ENCODE results near the gene SLC39A11.
"Not testable (repeated sequence)": the region's sequence is repeated elsewhere in the genome, so short reads cannot be mapped to it uniquely, and the experiment has no call there.

SLC39A11 gene

DNA sequence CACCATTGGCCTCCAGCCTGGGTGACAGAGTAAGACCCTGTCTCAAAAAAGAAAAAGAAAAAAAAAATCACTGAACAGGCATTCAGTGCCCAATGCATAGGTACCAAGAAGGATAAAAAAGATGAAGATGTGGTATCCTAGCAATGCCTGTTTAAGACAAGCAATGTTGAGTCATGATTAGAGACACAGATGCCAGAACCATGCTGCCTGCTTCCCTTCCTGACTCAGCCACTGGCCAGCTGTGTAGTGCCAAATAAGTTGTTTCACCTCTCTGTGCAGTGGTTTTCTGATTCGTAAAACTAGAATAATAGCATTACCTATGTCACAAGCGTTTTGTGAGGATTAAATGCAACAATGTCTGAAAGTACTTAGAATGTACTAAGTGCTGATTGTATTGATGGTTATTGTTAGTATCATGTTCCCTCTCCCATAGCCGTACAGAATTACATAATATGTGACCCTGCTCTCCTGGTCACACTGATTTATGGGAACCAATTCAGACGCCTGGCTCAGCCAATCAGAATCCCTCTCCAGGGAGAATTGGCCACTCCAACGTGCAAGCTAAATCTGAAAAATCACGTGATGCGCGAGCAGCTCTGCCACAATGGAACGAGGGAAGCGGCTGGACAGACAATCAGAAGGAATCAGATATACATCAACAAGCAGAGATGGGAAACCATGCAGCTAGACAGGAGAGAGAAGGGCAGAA is 241.9 kb downstream of the SLC39A11 start:
- no peak for DNase-seq

DNA sequence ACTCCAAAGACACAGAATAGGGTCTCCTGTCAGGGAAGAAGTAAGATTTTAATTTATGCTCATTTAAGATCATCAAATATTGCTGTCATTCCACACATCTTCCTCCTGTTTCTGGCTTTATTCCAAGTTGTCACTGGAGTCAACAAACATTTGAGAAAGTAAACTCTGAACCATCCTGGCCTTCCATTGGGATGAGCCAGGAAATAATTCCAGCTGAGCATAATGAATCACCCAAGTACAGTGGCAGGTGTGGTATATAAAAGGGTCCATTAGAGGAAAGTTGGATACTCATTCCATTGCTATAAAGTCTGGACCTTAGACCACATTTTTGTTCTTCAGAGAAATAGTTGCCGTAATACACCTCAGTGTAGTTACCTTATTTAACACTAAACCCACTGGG is 246.1 kb downstream of the SLC39A11 start:
- no peak for DNase-seq

DNA sequence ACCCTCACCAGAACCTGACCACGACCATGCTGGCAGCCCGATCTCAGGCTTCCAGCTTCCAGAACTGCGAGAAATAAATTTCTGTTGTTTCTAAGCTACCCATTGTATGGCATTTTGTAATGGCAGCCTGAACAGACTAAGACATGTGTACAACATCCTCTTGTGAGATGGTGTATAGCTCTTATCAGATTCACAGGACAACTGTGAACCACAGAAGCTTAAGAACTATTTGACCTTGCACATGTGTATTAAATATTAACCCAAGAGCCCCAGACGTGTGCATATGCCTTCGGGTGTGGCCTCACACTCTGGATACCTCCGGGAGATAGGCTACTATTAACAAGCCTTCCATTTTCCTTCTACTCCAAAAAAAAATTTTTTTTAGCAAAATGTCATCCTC is 248.9 kb downstream of the SLC39A11 start:
- no peak for DNase-seq

DNA sequence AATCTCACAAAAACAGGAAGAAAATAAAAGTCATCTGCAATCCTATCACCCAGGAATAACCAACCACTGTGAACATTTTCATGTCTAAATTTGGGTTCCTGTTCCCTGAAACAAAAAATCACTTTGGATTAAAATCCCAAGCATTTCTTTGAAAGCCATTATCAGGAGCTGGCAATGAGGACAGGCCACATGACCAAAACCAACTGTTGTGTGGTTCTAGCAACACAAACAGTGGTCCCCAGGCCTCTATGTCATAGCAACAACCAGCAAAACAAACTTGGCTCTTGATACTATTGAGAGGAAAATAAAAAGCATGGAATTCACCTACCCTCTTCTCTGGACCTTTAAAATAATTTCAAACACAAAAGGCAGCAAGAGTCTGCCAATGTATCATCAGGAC is 252.5 kb downstream of the SLC39A11 start:
- DNase-seq: no peak

DNA sequence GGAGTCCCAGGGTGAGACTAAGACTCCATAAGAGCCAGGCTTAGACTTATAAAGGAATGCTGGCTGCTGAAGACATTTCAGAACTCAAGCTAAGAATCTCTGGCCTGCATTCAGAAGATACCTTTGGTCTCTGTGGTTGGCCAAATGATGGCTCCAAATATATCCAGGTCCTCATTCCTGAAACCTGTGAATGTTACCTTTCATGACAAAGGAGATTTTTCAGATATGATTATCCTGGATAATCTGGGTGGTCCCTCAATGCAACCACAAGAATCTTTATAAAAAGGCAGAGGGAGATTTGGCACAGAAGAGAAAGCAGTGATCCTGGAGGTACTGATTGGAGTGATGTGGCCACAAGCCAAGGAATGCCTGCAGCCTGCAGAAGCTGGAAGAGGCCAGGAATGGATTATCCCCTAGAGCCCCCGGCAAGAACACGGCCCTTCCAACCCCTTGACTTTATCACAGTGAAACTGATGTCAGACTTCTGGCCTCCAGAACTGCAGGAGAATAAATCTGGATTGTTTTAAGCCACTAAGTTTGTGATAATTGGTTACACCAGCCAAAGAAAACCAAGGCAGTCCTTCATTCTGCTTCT is 253.3 kb downstream of the SLC39A11 start:
- no peak for DNase-seq

DNA sequence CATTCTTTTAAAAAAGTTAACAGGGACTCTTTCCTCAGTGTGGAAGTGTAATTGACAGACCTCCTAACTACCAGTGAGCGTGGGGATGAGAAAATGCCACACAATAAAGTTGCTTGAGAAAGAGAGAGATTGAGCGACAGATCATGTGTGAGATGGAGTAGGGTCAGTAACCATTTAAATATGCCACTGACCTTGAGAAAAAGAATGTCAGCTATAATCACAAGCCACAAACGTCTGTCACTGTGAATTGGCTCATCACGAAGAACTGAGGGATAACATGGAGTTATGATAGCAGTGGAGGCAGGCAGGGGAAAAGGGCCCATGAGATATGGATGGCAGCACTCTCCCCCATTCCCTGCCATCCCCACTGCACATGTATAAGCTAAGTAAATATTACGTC is 253.9 kb downstream of the SLC39A11 start:
- no peak for DNase-seq

DNA sequence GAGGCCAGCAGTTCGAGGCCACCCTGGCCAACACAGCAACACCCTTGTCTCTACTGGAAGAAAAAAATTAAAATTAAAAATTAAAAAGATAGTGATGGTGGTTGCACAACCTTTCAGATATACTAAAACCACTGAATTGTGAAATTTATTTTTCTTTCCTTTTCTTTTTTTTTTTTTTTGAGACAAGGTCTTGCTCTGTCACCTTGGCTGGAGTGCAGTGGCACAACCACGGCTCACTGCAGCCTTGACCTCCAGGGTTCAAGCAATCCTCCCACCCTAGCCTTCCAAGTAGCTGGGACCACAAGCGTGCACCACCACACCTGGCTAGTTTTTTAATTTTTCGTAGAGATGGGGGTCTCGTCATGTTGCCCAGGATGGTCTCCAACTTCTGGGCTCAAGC is 254.4 kb downstream of the SLC39A11 start:
- no peak for DNase-seq

DNA sequence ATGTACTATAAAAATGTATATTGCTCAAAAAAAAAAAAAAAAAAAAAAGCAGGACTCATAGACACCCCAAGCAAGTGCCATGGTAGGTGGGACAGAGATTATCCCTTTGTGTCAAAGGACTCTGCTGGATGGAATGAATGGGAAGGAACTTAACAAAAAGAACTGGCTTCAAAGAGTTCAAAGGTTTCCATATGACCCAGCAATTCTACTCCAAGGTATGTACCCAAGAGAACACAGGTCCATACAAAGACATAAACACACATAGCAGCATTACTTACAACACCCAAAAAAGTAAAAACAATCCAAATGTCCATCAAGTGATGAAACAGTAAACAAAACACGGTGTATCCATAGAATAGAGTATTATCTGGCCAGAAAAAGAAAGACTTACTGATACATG is 255.2 kb downstream of the SLC39A11 start:
- no peak for DNase-seq

DNA sequence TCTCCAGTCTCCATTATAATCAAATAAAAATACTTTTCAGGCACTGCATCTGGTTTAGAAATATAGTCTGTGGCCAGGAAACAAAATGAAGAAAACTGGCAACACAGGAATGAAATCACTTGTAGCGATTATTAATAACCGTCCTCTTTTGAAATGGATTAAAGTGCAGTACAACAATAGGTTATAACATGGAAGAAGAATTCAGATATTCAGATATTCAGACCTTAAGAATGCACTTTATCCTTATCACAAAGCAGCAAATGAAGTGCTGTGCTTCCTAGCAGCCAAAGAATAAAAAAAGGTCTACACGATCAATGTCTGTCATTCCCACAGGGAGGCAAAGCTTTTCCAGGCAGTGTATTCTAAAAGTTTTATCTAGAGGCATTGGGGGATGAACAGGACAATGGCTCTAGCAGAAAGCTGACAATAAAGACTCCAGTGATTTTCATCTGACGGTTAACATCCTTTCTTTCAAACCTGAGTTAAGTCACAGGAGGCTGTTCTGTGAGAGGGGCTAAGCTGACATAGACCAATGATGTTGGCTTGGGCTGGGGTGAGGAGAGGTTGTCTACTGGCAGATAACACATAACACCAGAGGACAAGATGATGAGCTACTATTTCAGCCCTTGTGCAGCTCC is 259.2 kb downstream of the SLC39A11 start:
- no peak for DNase-seq

DNA sequence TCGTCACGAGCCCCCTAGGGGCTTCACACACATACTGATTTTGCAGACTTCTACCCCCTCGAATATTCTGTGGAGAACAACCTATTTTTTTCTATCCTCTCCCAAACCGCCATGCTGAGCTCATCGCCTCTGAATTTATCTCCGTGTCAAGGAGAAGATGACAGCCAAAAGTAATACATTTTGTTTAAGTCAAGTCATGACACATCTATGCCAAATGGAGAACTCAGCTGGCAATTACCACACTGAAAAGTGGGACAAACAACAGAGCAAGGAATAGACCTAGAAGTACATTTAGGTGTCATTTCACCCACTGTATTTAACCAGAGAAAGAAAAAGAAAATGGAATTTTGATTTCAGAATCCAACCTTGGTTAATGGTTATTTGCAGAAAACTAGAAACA is 260.2 kb downstream of the SLC39A11 start:
- no peak for DNase-seq

DNA sequence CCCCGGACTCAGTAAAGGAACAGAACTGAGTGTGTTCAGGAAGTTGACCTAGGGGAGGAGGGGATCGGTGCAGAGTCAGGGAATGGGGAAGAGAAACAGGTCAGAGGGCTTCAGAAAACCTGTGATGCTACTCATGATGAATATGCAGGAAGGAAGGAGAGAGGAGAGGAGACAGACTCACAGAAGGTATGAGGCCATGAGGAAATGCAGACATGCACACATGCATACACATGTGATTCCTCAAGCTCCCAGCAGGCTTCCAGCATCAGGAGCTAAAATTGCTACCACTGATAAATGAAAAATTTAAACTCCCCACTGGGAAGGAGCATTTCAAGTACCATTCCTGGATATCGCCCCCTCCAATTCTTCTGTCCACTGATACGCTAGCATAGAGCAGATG is 262.6 kb downstream of the SLC39A11 start:
- no peak for DNase-seq

DNA sequence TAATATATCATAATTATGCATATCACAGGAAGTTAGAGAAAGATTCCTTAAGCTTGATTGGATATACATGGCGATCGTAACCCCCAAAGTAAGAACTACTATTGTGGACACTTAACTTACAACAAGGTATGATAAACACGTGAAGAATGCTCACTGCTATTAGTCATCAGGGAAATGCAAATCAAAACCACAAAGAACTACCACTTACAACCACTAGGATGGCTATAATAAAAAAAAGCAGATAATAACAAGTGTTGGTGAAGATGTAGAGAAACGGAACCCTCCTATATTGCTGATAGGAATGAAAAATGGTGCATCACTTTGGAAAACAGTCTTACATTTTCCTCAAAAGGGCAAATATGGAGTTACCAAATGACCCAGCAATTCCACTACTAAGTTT is 265.9 kb downstream of the SLC39A11 start:
- DNase-seq: no peak

DNA sequence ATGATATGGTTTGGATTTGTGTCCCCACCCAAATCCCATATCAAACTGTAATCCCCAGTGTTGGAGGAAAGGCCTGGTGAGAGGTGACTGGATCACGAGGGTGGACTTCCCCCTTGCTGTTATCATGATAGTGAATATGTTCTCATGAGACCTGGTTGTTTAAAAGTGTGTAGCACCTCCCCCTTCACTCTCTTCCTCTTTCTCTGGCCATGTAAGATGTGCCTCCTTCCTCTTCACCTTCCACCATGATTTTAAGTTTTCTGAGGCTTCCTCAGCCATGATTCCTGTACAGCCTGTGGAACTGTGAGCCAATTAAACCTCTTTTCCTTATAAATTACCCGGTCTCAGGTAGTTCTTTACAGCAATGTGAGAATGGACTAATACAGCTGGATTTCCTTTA is 266.4 kb downstream of the SLC39A11 start:
- DNase-seq: not testable (repeated sequence)

DNA sequence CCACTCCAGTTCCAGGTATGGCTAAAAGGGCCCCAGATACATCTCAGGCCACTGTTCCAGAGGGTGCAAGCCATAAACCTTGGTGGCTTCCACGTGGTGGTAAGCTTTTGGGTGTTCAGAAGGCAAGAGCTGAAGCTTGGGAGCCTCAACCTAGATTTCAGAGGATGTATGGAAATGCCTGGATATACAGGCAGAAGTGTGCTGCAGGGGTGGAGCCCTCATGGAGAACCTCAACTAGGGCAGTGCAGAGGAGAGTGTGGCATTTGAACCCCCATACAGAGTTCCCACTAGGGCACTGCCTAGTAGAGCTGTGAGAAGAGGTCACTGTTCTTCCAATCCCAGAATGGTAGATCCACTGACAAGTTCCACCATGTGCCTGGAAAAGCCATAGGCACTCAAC is 267.3 kb downstream of the SLC39A11 start:
- DNase-seq: no peak

DNA sequence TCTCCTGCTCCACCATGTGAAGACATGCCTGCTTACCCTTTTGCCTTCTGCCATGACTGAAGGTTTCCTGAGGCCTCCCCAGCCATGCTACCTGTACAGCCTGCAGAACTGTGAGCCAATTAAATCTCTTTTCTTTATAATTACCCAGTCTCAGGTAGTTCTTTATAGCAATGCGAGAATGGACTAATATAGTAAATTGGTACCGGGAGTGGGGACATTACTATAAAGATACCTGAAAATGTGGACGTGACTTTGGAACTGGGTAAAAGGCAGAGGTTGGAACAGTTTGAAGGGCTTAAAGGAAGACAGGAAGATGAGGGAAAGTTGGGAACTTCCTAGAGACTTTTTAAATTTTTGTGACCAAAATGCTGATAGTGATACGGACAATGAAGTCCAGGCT is 268.2 kb downstream of the SLC39A11 start:
- DNase-seq: not testable (repeated sequence)

DNA sequence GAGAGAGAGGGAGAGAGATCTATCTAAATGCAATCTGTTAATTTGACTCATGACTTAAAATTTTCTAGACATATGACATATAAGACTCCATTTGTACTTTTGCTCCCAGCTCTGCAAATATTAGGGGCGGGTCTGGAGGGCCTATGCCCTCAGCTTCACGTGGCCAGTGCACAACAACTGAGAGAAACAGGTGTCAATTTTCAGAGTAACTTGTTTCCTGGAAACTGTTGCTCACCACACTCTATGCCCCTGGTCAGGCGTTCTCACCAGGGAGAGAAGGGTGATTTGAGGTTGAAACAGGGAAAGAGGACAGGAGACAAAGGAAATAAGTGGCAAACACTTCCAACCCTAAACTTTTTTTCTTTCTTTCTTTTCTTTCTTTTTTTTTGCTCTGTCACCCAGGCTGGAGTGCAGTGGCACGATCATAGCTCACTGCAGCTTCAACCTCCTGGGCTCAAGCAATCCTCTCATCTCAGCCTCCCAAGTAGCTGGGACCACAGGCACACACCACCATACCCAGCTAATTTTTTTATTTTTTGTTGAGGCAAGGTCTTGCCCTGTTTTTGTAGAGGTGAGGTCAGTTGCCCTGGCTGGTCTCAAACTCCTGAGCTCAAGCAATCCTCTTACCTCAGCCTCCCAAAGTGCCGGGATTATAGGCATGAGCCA is 270.0 kb downstream of the SLC39A11 start:
- no peak for DNase-seq

DNA sequence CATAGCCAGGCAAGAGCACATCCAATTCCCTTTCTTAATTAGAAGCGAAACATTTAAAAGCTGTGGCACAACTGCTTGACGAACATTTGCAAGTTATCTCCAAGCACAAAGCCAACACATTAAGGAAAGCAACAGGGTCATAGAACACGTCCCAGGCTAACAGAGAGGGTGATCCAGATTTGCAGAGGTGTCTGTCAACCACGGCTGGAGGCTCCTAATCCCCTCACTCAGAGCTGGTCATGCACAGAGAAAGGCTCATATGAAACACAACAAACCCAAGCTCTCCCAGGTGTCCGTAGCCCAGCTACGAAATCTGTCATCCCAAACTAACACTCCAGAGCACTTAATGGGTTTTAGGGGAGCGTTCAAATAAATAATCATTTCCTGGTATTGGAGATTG is 276.1 kb downstream of the SLC39A11 start:
- DNase-seq: no peak

DNA sequence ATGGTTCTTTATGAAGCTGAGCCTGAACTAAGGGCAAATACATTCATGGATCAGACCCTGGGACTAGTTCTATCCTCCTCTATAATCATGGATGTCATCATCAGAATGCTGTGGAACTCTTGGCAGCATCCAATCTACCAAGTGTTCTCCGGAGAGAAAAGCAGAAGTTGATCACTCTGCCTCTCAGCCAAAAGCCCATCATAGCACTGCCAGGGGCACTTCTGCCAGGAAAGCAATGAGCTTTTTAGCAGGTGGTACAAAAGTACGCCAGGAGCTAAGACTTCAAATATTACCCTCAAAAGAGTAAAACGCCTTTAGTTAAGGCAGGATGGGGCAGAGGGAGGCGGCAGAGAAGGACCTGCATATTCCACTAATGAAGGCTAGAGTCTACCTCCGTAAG is 279.0 kb downstream of the SLC39A11 start:
- peak in 2 of 58 donors; percentile 8 to 22 for DNase-seq

DNA sequence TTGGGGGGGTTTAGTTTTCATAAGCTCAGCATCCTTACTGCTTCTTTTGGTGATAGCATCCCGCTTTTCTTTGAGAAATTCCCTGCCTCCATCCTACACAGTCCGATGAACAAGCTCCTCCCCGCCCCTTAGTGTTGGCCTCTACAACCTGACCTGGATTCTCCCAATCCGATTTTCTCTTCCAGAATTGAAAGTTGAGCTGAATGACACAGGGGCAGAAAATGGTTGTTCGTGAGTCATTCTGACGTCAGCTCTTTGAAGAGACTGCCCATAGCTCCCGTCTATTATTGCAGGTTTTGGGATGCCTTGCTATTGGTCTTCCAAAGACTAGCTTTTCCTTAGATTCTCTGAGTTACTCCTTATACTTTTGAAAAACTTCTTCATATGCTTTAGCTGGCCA is 279.7 kb downstream of the SLC39A11 start:
- DNase-seq: no peak

DNA sequence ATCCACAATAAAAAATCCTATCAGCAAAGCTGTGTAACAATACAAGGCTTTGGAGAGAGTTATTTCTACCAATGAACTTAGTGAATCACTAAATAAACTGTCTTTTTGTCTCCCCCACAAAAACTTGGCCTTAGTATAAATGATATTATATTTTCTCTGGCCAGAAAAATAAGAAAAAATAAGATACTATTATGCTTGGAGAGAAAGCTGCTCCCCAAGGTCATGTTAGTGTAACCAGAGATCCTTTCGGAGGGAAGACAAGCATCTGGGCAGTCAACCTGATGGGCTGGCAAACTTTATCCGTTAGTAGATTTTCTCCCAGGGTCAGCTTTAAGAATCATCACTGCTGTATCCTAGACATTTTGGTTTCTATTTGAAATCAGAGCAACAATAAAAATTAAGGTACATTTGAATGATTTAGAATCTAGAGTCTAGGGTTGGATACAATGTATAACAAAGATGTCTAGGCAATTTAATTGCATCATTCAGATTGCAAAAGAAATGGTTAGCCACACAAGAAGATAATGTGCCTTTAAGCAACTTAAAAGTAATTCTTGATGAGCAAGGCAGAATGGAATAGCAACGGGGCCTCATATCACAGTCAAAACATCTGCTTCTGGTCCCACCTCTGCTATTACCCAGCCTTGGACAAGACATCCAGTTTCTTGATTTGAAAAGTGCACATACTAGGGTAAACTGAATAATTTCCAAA is 280.4 kb downstream of the SLC39A11 start:
- no peak for DNase-seq

DNA sequence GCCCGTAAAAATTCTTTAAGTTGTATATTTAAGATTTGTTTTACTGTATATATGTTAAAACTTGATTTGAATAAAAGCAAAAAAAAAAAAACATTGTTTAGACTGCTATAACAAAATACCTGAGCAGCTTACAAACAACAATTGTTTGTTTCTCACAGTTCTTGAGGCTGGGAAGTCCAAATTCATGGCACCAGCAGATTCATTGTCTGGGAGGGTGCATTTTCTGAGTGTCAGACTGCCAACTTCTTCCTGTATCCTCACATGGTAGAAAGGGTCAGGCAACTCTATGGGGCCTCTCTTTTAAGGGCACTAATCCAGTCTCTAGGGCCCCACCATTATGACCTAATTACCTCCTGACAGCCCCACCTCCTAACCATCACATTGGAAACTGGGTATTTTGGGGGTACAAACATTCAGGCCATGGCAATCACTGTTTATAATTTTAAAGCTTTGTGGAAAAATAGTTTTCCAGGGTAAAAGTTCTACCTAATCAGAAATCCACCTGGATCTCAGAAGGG is 281.4 kb downstream of the SLC39A11 start:
- no peak for DNase-seq

DNA sequence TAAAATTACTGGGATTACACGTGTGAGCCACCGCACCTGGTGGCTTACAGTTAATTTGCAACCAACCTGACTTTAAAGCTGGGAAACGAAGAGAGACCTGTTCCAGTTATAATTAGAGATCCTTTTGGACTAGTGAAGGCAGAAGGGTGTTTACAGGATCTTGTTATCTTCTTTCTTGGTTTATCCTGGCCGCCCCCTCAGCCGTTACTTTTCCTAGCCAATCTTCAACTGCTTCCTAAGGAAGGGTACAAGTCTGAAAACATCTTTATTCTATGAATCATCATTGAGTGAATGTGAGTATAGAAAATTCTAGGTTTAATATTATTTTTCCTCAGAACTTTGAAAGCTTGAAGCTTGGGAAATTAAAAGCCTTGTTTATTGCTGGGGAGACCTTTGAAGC is 286.5 kb downstream of the SLC39A11 start:
- DNase-seq: no peak
